H9 (cell line): Measurements from ENCODE around the gene MLYCD. TPM values are rescaled to one million over a fixed set of nuclear protein-coding genes. Genes with fewer than 3 reads are reported as not detected.

Source experiments
- DNase-seq: peaks from one replicate; pipeline ENCODE4 v3.0.0-alpha.2; 2017
- H2AFZ ChIP-seq: one replicate; pipeline ENCODE4 v1.6.1; 2013; ENCODE audit warnings: mild to moderate bottlenecking, low read length, control low read depth, moderate library complexity
- H2AK5ac ChIP-seq: 2 replicates; pipeline ENCODE4 v1.6.1; 2013; ENCODE audit warnings: low read length, control low read depth, mixed read lengths; ENCODE audit not compliant: insufficient read length
- H2BK120ac ChIP-seq: one replicate; pipeline ENCODE4 v1.6.1; 2013; ENCODE audit warnings: low read depth, mild to moderate bottlenecking, low read length, control low read depth, inconsistent platforms; ENCODE audit not compliant: poor library complexity, severe bottlenecking
- H2BK12ac ChIP-seq: 2 replicates; pipeline ENCODE4 v1.6.1; 2013; ENCODE audit warnings: low read length, control low read depth, mixed read lengths, low read depth; ENCODE audit not compliant: insufficient read length
- H2BK15ac ChIP-seq: 2 replicates; pipeline ENCODE4 v1.6.1; 2013; ENCODE audit warnings: low read depth, low read length, control low read depth
- H2BK20ac ChIP-seq: one replicate; pipeline ENCODE4 v1.6.1; 2013; ENCODE audit warnings: low read depth, mild to moderate bottlenecking, low read length, control low read depth, inconsistent platforms; ENCODE audit not compliant: poor library complexity, severe bottlenecking
- H2BK5ac ChIP-seq: 2 replicates; pipeline ENCODE4 v1.6.1; 2013; ENCODE audit warnings: low read length, control low read depth, mixed read lengths; ENCODE audit not compliant: insufficient read length
- H3K14ac ChIP-seq: 2 replicates; pipeline ENCODE4 v1.6.1; 2013; ENCODE audit warnings: low read length, control low read depth; ENCODE audit not compliant: insufficient read depth
- H3K18ac ChIP-seq: 2 replicates; pipeline ENCODE4 v1.6.1; 2013; ENCODE audit warnings: low read depth, mild to moderate bottlenecking, mixed read lengths, low read length, control low read depth; ENCODE audit not compliant: insufficient read length
- H3K23ac ChIP-seq: 2 replicates; pipeline ENCODE4 v1.6.1; 2013; ENCODE audit warnings: low read length, control low read depth, mixed read lengths, low read depth; ENCODE audit not compliant: insufficient read length
- H3K23me2 ChIP-seq: 2 replicates; pipeline ENCODE4 v1.6.1; 2013; ENCODE audit warnings: low read depth, mild to moderate bottlenecking, mixed read lengths, low read length, control low read depth; ENCODE audit not compliant: insufficient read length, poor library complexity, severe bottlenecking
- H3K27ac ChIP-seq: 2 replicates; pipeline ENCODE4 v1.5.1; 2013; ENCODE audit warnings: low read length, control low read depth, mixed read lengths, low read depth; ENCODE audit not compliant: insufficient read length
- H3K27me3 ChIP-seq: 2 replicates; pipeline ENCODE4 v1.6.1; 2013; ENCODE audit warnings: low read length, control low read depth, inconsistent platforms; ENCODE audit not compliant: insufficient read depth
- H3K4ac ChIP-seq: 2 replicates; pipeline ENCODE4 v1.6.1; 2013; ENCODE audit warnings: low read depth, mild to moderate bottlenecking, control low read depth, inconsistent platforms, low read length, moderate library complexity
- H3K4me1 ChIP-seq: 2 replicates; pipeline ENCODE4 v1.6.1; 2013; ENCODE audit warnings: low read length, control low read depth, inconsistent platforms; ENCODE audit not compliant: insufficient read depth
- H3K4me2 ChIP-seq: 2 replicates; pipeline ENCODE4 v1.6.1; 2013; ENCODE audit warnings: low read length, control low read depth, mixed read lengths; ENCODE audit not compliant: insufficient read length, insufficient read depth
- H3K56ac ChIP-seq: 2 replicates; pipeline ENCODE4 v1.6.1; 2013; ENCODE audit warnings: low read depth, mild to moderate bottlenecking, mixed read lengths, low read length, control low read depth; ENCODE audit not compliant: insufficient read length
- H3K79me1 ChIP-seq: 2 replicates; pipeline ENCODE4 v1.6.1; 2013; ENCODE audit warnings: low read depth, mild to moderate bottlenecking, moderate library complexity, low read length, control low read depth, inconsistent platforms; ENCODE audit not compliant: insufficient read depth, poor library complexity, severe bottlenecking
- H3K79me2 ChIP-seq: 2 replicates; pipeline ENCODE4 v1.6.1; 2013; ENCODE audit warnings: low read length, control low read depth, inconsistent platforms; ENCODE audit not compliant: insufficient read depth
- H3K9ac ChIP-seq: 2 replicates; pipeline ENCODE4 v1.6.1; 2013; ENCODE audit warnings: low read length, control low read depth, mixed read lengths; ENCODE audit not compliant: insufficient read length; ENCODE audit errors: extremely low read depth
- H3K9me3 ChIP-seq: one replicate; pipeline ENCODE4 v1.6.1; 2013; ENCODE audit warnings: low read depth, low read length, inconsistent platforms; ENCODE audit not compliant: control insufficient read depth
- H3T11ph ChIP-seq: one replicate; pipeline ENCODE4 v1.6.1; 2013; ENCODE audit warnings: mild to moderate bottlenecking, low read length, control low read depth, inconsistent platforms
- H4K20me1 ChIP-seq: one replicate; pipeline ENCODE4 v1.6.1; 2013; ENCODE audit not compliant: control insufficient read depth, insufficient read length, insufficient read depth
- H4K5ac ChIP-seq: 2 replicates; pipeline ENCODE4 v1.6.1; 2013; ENCODE audit warnings: low read depth, mild to moderate bottlenecking, mixed read lengths, low read length, control low read depth; ENCODE audit not compliant: insufficient read length
- H4K8ac ChIP-seq: replicated peaks from 2 replicates; pipeline ENCODE4 v1.6.1; 2013; ENCODE audit warnings: low read length, control low read depth, mixed read lengths, low read depth; ENCODE audit not compliant: insufficient read length
- H4K91ac ChIP-seq: 2 replicates; pipeline ENCODE4 v1.6.1; 2013; ENCODE audit warnings: low read depth, mild to moderate bottlenecking, moderate library complexity, mixed read lengths, low read length, control low read depth; ENCODE audit not compliant: insufficient read length
- H3K27ac Mint-ChIP-seq, 3 experiments: 2 replicates in 2 of 3; 3 replicates in 1 of 3; pipeline ENCODE4 v1.8.0; 2020 to 2021; ENCODE audit warnings: mixed read lengths in 3 of 3, mild to moderate bottlenecking in 1 of 3, moderate library complexity in 1 of 3
- H3K27me3 Mint-ChIP-seq: 2 replicates; pipeline ENCODE4 v1.8.0; 2021; ENCODE audit warnings: low read depth, mild to moderate bottlenecking, moderate library complexity, mixed read lengths
- H3K36me3 Mint-ChIP-seq, 3 experiments: 2 replicates in 2 of 3; 3 replicates in 1 of 3; pipeline ENCODE4 v1.8.0; 2020 to 2021; ENCODE audit warnings: low read depth in 3 of 3, mixed read lengths in 3 of 3; ENCODE audit not compliant: insufficient read depth in 1 of 3
- H3K4me1 Mint-ChIP-seq, 2 experiments: 2 replicates each; pipeline ENCODE4 v1.8.0; 2020; ENCODE audit warnings: mixed read lengths in 2 of 2
- H3K4me3 Mint-ChIP-seq, 2 experiments: 2 replicates in 1 of 2; 3 replicates in 1 of 2; pipeline ENCODE4 v1.8.0; 2020 to 2021; ENCODE audit warnings: mild to moderate bottlenecking in 2 of 2, mixed read lengths in 2 of 2, moderate library complexity in 1 of 2
- H3K9me3 Mint-ChIP-seq, 2 experiments: 2 replicates in 1 of 2; 3 replicates in 1 of 2; pipeline ENCODE4 v1.8.0; 2020; ENCODE audit warnings: mild to moderate bottlenecking in 2 of 2, mixed read lengths in 2 of 2, moderate library complexity in 1 of 2
- WGBS: extraction: QIAGEN DNeasy Blood & Tissue Kit; methylation state at CpG from one replicate; pipeline ENCODE4 v1.1.7; 2013; ENCODE audit warnings: missing lambda C conversion rate, low lambda C conversion rate, mixed read lengths; ENCODE audit not compliant: insufficient read length; ENCODE audit errors: extremely low coverage; 5-methylcytosine and 5-hydroxymethylcytosine counted together
- total RNA-seq: library from RNA; stranded (reverse); gene quantifications from 2 replicates; pipeline ENCODE4 v1.2.1, GENCODE V29; 2021
- TF ChIP-seq, protein P1 (sequence below): fragments of 200-600 bp; sonication (generic); conservative IDR thresholded peaks from 3 replicates; pipeline ENCODE4 v1.8.0; 2021; ENCODE audit warnings: antibody characterized with exemption, mild to moderate bottlenecking

Gene MLYCD
- total RNA-seq, 1 experiment from 2014 or later, result 7.1 TPM

DNA sequence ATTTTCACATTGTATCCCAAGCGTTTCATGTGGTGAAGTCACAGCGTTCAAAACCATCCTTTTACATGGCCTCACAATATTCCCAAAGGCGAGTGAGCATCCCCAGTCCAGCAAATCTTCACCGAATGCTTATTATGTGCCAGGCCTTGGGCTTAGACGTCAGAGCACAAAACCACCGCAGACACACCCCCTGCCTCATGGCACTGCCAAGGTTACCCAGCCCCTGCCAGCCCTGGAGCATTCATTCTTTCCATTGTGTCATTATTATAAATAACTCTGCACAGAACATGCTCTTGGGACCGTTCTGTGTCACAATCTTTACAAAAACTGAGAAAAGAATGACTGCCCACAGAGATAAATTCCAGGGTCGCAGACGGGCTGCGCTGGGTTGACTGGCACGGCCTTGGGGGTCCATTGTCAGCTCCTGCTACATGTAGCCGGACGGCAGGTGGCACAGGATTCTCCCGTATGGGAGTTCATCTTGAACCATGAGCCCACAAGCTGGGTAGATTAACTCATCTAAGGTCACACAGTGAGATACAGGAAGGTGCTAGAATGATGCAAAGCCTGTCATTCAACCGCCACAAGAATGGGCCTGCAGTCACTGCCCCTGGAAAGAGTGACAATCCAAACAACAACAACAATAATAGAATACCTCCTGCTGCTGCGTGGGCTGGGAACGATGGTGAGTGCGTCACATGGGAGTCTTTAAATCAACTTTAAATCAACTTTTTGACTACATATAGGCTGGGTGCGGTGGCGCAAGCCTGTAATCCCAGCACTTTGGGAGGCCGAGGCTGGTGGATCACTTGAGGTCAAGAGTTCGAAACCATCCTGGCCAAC is 64.6 kb downstream of the MLYCD start:
- Mint-ChIP-seq H3K9me3 (no peaks in the 10 kb centered on the region; a peak in 1 of 5 replicates), H3K27me3 (no peaks in the 10 kb centered on the region), H3K36me3 (peaks cover 0 to 2% (median 0%) of the 10 kb centered on the region in 3 experiments; a peak in 1 of 7 replicates), H3K4me3 (no peak overlapping the region), H3K4me1 (peaks cover 3 to 8% of the 10 kb centered on the region in 2 experiments; a peak in 2 of 4 replicates), H3K27ac (no peak overlapping the region)
- Histone ChIP-seq H4K5ac (no peak overlapping the region), H3K79me1 (no peaks in the 10 kb centered on the region), H3K14ac (no peak overlapping the region), H3K27ac (no peak overlapping the region), H2BK120ac (no peak overlapping the region), H3K23ac (no peak overlapping the region), H3K9ac (no peak overlapping the region), H4K8ac (no peak overlapping the region), H3K18ac (no peak overlapping the region), H2AFZ (no peak overlapping the region), H2BK15ac (no peak overlapping the region), H2AK5ac (no peak overlapping the region), H3K4me2 (no peak overlapping the region), H3K56ac (no peak overlapping the region), H4K91ac (no peak overlapping the region), H2BK12ac (no peak overlapping the region), H3K23me2 (no peaks in the 10 kb centered on the region), H3K4ac (no peak overlapping the region), H3K27me3 (no peaks in the 10 kb centered on the region), H3K4me1 (no peaks in the 10 kb centered on the region), H3K9me3 (no peaks in the 10 kb centered on the region), H3K79me2 (no peaks in the 10 kb centered on the region), H4K20me1 (peaks cover 3% of the 10 kb centered on the region), H2BK20ac (no peak overlapping the region), H3T11ph (no peak overlapping the region), H2BK5ac (no peak overlapping the region)
- no peak for DNase-seq
- whole genome bisulfite sequencing, result no CpG with 5 or more reads among the region's 22 CpGs
- TF ChIP-seq, protein P1, sequence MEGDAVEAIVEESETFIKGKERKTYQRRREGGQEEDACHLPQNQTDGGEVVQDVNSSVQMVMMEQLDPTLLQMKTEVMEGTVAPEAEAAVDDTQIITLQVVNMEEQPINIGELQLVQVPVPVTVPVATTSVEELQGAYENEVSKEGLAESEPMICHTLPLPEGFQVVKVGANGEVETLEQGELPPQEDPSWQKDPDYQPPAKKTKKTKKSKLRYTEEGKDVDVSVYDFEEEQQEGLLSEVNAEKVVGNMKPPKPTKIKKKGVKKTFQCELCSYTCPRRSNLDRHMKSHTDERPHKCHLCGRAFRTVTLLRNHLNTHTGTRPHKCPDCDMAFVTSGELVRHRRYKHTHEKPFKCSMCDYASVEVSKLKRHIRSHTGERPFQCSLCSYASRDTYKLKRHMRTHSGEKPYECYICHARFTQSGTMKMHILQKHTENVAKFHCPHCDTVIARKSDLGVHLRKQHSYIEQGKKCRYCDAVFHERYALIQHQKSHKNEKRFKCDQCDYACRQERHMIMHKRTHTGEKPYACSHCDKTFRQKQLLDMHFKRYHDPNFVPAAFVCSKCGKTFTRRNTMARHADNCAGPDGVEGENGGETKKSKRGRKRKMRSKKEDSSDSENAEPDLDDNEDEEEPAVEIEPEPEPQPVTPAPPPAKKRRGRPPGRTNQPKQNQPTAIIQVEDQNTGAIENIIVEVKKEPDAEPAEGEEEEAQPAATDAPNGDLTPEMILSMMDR, result no peak
